GM21423 (cell line): Measurements from ENCODE around the gene IL10RB.
"Not testable (repeated sequence)": the region's sequence is repeated elsewhere in the genome, so short reads cannot be mapped to it uniquely, and the experiment has no call there.

ENCODE experiments used
- ATAC-seq: cut with Tn5 transposase; IDR thresholded peaks from one replicate; pipeline ENCODE4 v1.9.1; 2021; ENCODE audit warnings: mild to moderate bottlenecking, moderate library complexity; ENCODE audit not compliant: unreplicated experiment

IL10RB gene

DNA sequence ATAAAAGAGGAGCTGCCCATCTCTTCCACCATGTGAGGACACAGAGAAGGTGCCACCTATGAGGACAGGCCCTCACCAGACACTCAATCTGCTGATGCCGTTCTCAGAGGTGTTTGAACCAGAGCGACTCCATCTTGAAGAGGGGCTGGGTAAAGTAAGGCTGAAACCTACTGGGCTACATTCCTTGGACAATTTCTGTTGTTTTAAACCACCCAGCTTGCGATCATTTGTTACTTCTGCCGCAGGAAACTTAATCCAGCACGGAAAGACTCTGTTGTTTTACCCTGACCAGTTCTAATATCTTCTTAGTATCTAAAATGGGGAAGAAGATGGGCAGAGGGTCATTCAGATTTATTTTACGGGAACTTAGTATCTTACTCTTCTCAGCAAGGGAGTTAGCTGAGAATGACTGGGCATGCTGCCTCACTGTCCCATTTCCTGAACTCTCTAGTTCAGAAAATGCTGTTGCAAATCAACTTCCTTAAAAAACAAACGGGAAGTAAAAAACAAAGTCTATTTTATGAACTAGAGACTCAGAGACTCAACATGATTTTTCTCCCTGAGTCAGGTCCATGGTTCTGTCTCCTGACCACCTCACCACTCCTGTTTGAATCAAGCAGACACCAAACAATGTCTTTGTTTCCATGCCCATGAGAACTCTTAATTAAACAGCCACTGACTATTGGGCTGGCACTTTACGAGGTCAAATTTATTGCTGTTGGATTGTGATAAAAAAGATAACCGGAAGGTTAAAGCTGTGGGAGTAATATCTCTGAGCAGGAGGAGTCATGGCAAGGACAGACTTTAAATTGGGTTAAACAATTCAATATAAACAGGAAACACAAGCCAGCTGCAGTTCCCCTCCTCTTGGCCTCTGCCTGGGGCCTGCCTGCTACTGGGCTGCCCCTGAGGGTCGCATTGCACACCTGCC is 34.8 kb downstream of the IL10RB start:
- ATAC-seq: no peak

DNA sequence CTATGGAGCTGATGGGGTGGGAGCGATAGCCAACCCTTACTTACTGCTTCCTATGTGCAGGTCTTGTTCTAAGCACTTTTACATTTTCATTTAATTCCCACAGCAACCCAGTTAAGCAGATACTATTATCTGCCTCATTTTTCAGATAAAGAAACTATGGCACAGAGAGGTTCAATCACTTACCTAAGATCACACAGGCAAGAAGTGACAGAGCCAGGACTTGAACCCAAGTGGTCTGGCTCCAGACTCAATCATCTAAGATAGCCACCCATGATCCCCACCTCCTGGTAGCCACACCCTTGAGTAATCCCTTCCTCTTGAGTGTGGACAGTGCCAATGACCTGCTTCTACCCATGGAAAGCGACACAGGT is 35.5 kb downstream of the IL10RB start:
- no peak for ATAC-seq

DNA sequence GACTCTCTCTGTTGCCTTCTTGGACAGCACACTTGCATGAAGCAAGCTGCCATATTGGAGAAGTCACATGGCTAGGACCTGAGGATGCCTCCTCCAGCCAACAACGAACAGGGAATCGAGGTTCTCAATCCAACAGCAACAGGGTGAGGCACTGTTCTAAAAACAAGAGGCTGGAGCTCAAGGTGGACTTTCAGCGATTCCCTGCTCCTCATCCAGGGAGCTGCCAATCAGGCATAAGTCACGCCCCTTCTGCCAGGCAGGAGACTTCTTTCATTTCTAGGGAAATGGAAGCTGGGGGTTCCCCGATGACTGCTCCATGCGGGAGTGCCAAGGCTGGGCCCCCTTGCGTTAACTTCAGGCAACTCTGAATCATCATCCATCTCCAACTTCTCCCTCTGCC is 35.9 kb downstream of the IL10RB start:
- no peak for ATAC-seq

GRCh38 chr21:33302796-33303195 is 36.6 kb downstream of the IL10RB start:
- no peak for ATAC-seq

DNA sequence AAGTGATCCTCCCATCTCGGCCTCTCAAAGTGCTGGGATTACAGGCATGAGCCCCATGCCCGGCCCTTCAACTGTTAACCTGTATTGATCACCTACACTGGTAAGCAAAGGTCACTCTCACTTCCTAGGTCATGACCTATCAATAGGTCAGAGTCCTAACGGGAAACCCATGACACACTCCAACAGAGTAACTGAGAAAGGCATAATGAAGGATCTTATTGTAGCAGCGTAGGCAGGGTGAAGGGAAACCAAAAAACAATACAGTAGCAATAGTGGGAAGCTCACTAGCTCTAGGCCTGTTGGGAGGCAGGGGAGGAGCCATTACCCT is 39.1 kb downstream of the IL10RB start:
- no peak for ATAC-seq

DNA sequence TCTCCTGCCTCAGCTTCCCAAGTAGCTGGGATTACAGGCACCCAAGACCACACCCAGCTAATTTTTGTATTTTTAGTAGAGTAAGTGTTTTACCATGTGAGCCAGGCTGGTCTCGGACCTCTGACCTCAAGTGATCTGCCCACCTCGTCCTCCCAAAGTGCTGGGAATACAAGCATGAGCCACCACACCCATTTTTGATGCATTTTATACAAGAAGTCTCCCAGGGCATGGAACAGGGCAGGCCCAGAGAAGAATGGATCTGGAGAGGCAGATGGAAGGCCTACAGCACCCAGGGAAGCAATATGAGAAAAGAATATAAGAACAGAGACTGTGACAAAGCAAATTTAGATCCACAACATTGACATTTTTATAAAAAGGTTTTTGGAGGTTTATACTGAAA is 39.8 kb downstream of the IL10RB start:
- no peak for ATAC-seq

DNA sequence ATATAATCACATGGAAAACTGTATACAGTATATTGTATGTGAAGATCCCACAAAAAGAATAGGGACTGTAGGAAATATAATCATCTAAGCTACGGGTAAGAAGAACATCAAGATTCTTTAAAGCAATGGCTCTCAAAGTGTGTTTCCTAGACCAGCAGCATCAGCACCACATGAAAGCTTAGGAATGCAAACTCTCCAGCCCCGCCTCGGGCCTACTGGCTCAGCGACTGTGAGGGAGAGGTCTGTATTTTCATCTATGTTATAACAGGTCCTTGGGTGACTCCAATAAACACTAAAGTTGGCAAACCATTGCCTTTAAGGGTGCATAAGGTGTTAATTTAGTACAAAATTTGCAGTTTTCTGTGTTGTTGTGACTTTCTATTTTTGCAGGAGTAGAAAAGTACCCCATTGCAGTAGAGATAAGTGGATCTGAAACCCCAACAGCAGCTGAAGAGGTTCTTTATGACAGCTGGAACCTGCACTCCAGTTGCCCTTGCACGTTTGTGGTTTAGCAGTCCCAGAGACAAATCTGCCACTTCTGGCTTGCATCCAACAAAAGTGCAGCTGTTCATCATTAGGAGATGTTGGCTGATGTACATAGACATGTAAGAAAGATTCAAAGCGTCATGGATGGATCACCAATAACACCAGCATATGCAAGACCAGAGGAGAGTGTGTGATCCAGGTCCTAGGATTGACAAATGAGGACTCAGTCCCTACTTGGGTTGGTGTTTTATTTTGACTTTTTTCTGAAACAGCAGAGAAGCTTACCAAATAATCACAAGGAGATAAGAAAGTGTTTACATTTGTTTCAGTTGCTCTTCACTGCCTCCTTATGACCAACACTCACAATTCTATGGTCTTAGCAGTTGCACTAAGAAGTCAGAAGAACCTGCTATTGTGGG is 42.7 kb downstream of the IL10RB start:
- peak; percentile 84 for ATAC-seq

GRCh38 chr21:33309778-33310177 is 43.6 kb downstream of the IL10RB start:
- no peak for ATAC-seq

GRCh38 chr21:33312121-33312520 is 46.0 kb downstream of the IL10RB start:
- ATAC-seq: no peak

- ATAC-seq: no peak
Observed at GRCh38 chr21:33313183-33313582, 47.0 kb downstream of the IL10RB start.

GRCh38 chr21:33313611-33314010 is 47.4 kb downstream of the IL10RB start:
- no peak for ATAC-seq

DNA sequence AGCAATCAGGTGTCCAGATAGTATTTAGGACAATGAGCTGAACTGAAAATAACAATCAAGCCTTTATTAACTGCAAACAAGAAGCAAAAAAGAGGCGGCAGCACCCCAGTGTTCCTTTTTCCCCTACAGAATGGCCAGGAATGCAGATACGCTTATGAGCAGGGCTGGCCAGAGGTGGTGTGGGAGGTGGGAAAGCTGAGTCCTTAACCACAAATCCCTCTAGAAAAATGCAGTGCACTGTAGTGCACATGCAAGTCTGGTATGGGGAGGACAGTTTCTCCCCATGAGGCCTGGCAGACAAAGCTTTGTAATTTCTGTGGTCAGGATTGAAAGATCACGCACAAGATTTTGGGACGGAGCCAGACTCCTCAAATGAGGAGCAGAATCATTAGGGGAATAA is 47.9 kb downstream of the IL10RB start:
- no peak for ATAC-seq

GRCh38 chr21:33315946-33316710 is 50.0 kb downstream of the IL10RB start:
- no peak for ATAC-seq

DNA sequence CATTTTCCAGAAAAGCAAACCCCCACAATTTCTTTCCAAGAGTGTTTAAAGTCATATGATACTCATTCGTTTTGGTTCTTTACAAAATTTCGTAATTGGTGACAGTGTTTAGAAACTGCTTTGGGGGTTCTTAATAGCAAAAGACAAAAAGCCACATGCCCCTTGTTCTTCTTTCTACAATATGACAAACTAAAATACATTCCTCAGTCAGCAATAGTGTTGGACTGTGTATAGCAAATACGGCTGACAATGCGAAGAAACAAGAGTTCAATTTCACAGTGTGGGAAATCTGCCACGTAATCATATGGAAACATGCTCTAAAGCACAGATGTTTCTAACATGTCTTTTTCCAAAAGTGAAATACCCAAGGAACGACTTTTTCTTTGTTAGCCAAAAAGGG is 51.0 kb downstream of the IL10RB start:
- ATAC-seq: no peak

- no peak for ATAC-seq
Observed at GRCh38 chr21:33317786-33318486, 51.8 kb downstream of the IL10RB start.

GRCh38 chr21:33321005-33321404 is 54.8 kb downstream of the IL10RB start:
- ATAC-seq: not testable (repeated sequence)

GRCh38 chr21:33323610-33324009 is 57.4 kb downstream of the IL10RB start:
- not testable (repeated sequence) for ATAC-seq

DNA sequence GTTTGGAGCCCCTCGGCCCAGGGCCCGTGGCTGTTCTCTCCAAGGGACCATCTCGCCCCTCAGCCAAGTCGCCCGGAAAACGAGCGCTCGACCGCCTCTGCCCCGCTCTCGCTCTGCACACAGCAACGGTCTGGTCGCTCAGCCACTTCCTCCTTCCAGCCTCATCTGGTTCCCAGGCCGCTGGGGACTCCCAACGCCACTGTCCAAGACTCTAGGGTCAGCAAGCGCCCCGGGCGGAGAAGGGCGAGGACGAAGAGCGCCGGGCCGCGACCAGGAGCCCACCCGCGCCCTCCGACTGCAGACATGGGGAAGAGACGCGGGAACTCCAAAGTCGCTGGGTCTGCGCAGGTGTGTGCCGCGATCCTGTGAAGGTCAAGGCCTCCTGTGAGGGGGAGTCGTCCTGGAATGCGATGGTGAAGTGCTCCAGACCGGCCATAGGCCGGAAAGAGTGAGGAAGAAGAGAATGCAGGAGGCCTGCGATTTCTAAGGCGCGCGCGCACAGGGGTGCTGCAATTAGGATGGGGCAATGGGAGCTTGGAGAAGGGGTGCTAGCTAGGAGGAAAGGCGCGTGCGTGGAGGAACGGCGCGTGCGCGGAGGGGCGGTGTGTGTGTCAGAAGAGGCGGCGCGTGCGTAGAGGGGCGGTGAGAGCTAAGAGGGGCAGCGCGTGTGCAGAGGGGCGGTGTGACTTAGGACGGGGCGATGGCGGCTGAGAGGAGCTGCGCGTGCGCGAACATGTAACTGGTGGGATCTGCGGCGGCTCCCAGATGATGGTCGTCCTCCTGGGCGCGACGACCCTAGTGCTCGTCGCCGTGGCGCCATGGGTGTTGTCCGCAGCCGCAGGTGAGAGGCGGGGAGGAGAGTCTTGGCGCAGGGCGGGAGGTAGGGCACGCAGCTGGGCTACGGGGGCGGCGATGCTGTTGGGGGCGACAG is 58.4 kb downstream of the IL10RB start, which contains the start of gene IFNAR1:
Gene IFNAR1, plus strand, starts transcription at position 680 of the 931 bp plus-strand sequence. Its CDS starts 86 bp downstream, at position 766.
- ATAC-seq: peak; percentile 67
